PC-9 (cell line): ENCODE measurements around the gene AGBL3. TPM values are rescaled to one million over a fixed set of nuclear protein-coding genes. Genes with fewer than 3 reads are reported as not detected.

Experiments used
- BruUV-seq: library from RNA; stranded (reverse); fragments of 400-500 nt; replicated peaks from 2 replicates; lab custom pipeline; 2021; lab: Mats Ljungman, UMichigan
- CTCF ChIA-PET: fragments of 300-600 bp; sonication (Branson Sonifier 250); formaldehyde crosslinking; loops from one replicate; lab custom pipeline; 2022; ENCODE audit warnings: antibody characterized with exemption; lab: Charles Lee
- POLR2A ChIA-PET: fragments of 300-600 bp; sonication (Branson Sonifier 250); formaldehyde crosslinking; loops from one replicate; lab custom pipeline; 2022; ENCODE audit warnings: antibody characterized with exemption; ENCODE audit not compliant: unreplicated experiment; lab: Charles Lee
- DNase-seq, 2 experiments: peaks; one replicate each; pipeline versions ENCODE4 v3.0.0 to v3.0.0-alpha.2; 2015 to 2022; ENCODE audit warnings: mixed read lengths in 1 of 2
- H2AFZ ChIP-seq: fragments of 200-600 bp; sonication (generic); 2 replicates; pipeline ENCODE4 v1.8.1; 2017; ENCODE audit warnings: antibody characterized with exemption
- H3F3A ChIP-seq: fragments of 200-600 bp; sonication (generic); 2 replicates; pipeline ENCODE4 v1.8.1; 2017; ENCODE audit warnings: antibody characterized with exemption, mild to moderate bottlenecking, low read depth; ENCODE audit not compliant: insufficient read depth
- H3K27ac ChIP-seq: fragments of 200-600 bp; sonication (generic); 2 replicates; pipeline ENCODE4 v1.6.1; 2016; ENCODE audit warnings: mixed run types
- H3K27me3 ChIP-seq: fragments of 200-600 bp; sonication (generic); 2 replicates; pipeline ENCODE4 v1.6.1; 2016; ENCODE audit warnings: low read depth, mixed run types; ENCODE audit not compliant: insufficient read depth
- H3K36me3 ChIP-seq: fragments of 200-600 bp; sonication (generic); 2 replicates; pipeline ENCODE4 v1.6.1; 2016; ENCODE audit warnings: low read depth, mixed run types
- H3K4me1 ChIP-seq: fragments of 200-600 bp; sonication (generic); replicated peaks from 2 replicates; pipeline ENCODE4 v1.6.1; 2016; ENCODE audit warnings: mixed run types; ENCODE audit not compliant: insufficient read depth
- H3K4me2 ChIP-seq: fragments of 200-600 bp; sonication (generic); 2 replicates; pipeline ENCODE4 v1.6.1; 2017; ENCODE audit warnings: mixed run types
- H3K4me3 ChIP-seq: fragments of 200-600 bp; sonication (generic); 2 replicates; pipeline ENCODE4 v1.6.1; 2016; ENCODE audit warnings: mixed run types
- H3K79me2 ChIP-seq: fragments of 200-600 bp; sonication (generic); 2 replicates; pipeline ENCODE4 v1.6.1; 2017; ENCODE audit warnings: low read depth, mixed run types
- H3K9me2 ChIP-seq: fragments of 200-600 bp; sonication (generic); 2 replicates; pipeline ENCODE4 v1.8.1; 2017; ENCODE audit warnings: mild to moderate bottlenecking; ENCODE audit not compliant: insufficient read depth
- H3K9me3 ChIP-seq: fragments of 200-600 bp; sonication (generic); 2 replicates; pipeline ENCODE4 v1.8.1; 2016; ENCODE audit warnings: low read depth; ENCODE audit not compliant: insufficient read depth
- H4K20me1 ChIP-seq: fragments of 200-600 bp; sonication (generic); 2 replicates; pipeline ENCODE4 v1.8.1; 2017; ENCODE audit not compliant: insufficient read depth
- EZH2 ChIP-seq: fragments of 200-600 bp; sonication (generic); IDR thresholded peaks from 2 replicates; pipeline ENCODE4 v1.8.0; 2017; ENCODE audit warnings: antibody characterized with exemption, low read depth
- intact Hi-C: fragments of 100-400 bp; cut with micrococcal nuclease; formaldehyde crosslinking; loops from one replicate; pipeline ENCODE4 v1.10.0; 2022; ENCODE audit not compliant: unreplicated experiment
- total RNA-seq: library from RNA; stranded (reverse); gene quantifications from 2 replicates; pipeline ENCODE4 v1.2.3, GENCODE V29; 2021
- TF ChIP-seq, protein P1 (sequence below): fragments of 200-600 bp; sonication (generic); conservative IDR thresholded peaks from 2 replicates; pipeline ENCODE4 v1.6.1; 2017; ENCODE audit warnings: mixed run types, antibody characterized with exemption, mild to moderate bottlenecking, moderate library complexity

Gene AGBL3
- total RNA-seq, 1 experiment from 2014 or later = 3.2 TPM

DNA sequence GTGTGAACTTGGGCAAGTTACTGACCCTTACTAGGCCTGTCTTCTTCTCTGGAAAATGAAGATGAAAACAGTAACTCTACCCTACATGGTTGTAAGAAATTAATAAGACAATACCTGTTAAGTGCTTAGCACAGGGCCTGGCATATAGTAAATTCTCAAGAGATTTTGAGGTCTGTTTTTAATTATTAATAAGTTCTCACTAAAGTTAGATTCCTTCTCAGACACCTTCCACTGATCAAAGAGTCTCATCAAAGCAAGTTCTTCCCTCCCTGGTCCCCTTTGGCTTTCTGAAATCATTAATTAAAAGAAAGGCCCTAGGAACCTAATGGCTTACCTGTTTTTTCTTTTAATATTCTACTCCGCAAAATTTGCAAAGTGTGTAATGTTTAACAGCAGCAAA, 166.1 kb downstream of the AGBL3 start:
- no peak for DNase-seq
- Histone ChIP-seq H3K4me2 (no peak overlapping the region), H3K4me1 (peaks cover 6% of the 10 kb centered on the region; the same call in 1 of the 2 replicates), H3K9me3 (peaks cover 20% of the 10 kb centered on the region), H3K4me3 (no peak overlapping the region), H2AFZ (no peak overlapping the region), H3K27ac (no peak overlapping the region), H3K79me2 (no peaks in the 10 kb centered on the region), H3K27me3 (no peaks in the 10 kb centered on the region), H3F3A (peaks cover 6% of the 10 kb centered on the region; the same call in 1 of the 2 replicates), H3K36me3 (no peaks in the 10 kb centered on the region), H4K20me1 (no peaks in the 10 kb centered on the region), H3K9me2 (no peaks in the 10 kb centered on the region)
- TF ChIP-seq, protein P1, sequence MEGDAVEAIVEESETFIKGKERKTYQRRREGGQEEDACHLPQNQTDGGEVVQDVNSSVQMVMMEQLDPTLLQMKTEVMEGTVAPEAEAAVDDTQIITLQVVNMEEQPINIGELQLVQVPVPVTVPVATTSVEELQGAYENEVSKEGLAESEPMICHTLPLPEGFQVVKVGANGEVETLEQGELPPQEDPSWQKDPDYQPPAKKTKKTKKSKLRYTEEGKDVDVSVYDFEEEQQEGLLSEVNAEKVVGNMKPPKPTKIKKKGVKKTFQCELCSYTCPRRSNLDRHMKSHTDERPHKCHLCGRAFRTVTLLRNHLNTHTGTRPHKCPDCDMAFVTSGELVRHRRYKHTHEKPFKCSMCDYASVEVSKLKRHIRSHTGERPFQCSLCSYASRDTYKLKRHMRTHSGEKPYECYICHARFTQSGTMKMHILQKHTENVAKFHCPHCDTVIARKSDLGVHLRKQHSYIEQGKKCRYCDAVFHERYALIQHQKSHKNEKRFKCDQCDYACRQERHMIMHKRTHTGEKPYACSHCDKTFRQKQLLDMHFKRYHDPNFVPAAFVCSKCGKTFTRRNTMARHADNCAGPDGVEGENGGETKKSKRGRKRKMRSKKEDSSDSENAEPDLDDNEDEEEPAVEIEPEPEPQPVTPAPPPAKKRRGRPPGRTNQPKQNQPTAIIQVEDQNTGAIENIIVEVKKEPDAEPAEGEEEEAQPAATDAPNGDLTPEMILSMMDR = no peak
- TF ChIP-seq EZH2 = no peak
- ChIA-PET POLR2A (no interaction called here), CTCF (no interaction called here)
- no TSS peak for BruUV-seq
- intact Hi-C loops = no loop called here

DNA sequence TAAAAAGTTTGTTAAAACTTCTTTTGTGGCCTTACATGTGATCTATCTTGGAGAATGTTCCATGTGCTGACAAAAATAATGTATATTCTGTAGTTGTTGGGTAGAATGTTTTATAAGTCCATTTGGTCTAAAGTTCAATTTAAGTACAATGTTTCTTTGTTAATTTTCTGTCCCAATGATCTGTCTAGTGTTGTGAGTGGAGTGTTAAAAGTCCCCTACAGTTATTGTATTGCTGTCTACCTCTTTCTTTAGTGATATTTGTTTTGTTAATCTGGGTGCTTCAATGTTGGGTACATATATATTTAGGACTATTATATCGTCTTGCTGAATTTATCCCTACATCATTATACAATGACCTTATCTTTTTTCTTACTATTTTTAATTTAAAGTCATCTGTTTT, 168.4 kb downstream of the AGBL3 start:
- no TSS peak for BruUV-seq
- Histone ChIP-seq H3K27ac (no peak overlapping the region), H3F3A (no peaks in the 10 kb centered on the region), H3K27me3 (no peaks in the 10 kb centered on the region), H3K4me2 (no peak overlapping the region), H3K9me3 (peaks cover 31% of the 10 kb centered on the region), H3K4me1 (peaks cover 2% of the 10 kb centered on the region), H2AFZ (no peak overlapping the region), H4K20me1 (no peaks in the 10 kb centered on the region), H3K36me3 (peaks cover 7% of the 10 kb centered on the region; the same call in 1 of the 2 replicates), H3K9me2 (no peaks in the 10 kb centered on the region), H3K4me3 (no peak overlapping the region), H3K79me2 (no peaks in the 10 kb centered on the region)
- CTCF ChIA-PET = no interaction called here
- intact Hi-C loops = no loop called here
- POLR2A ChIA-PET = no interaction called here
- no peak for TF ChIP-seq EZH2
- TF ChIP-seq, protein P1 = no peak
- no peak for DNase-seq

DNA sequence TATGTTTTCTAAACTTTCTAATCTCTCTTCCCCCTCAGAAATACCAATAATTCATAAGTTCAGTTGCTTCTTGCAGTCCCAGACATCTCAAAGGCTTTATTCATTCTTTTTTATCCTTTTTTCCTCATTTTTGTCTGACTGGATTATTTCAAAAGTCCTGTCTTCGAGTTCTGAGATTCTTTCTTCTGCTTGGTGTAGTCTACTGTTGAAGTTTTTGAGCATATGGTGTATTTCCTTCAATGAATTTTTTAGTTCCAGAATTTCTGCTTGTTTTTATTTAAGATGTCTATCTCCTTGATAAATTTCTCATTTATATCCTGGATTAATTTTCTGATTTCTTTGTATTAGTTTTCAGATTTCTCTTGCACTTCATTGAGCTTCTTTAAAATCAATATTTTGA, 170.0 kb downstream of the AGBL3 start:
- Histone ChIP-seq H3K4me2 (no peak overlapping the region), H3K36me3 (peaks cover 7% of the 10 kb centered on the region; the same call in 1 of the 2 replicates), H3F3A (no peaks in the 10 kb centered on the region), H3K79me2 (no peaks in the 10 kb centered on the region), H3K4me1 (peaks cover 14% of the 10 kb centered on the region), H3K27ac (no peak overlapping the region), H3K4me3 (no peak overlapping the region), H2AFZ (no peak overlapping the region), H3K27me3 (no peaks in the 10 kb centered on the region), H3K9me3 (peaks cover 40% of the 10 kb centered on the region), H4K20me1 (no peaks in the 10 kb centered on the region), H3K9me2 (no peaks in the 10 kb centered on the region)
- intact Hi-C loops = no loop called here
- ChIA-PET CTCF (no interaction called here), POLR2A (no interaction called here)
- no TSS peak for BruUV-seq
- TF ChIP-seq, protein P1 = no peak
- no peak for TF ChIP-seq EZH2
- no peak for DNase-seq
